Measurements from ENCODE around the gene DECR2.
"Not testable (repeated sequence)": the region's sequence is repeated elsewhere in the genome, so short reads cannot be mapped to it uniquely, and the experiment has no call there.

Gene DECR2

GRCh38 chr16:399340-400019 is 2.2 kb upstream of the DECR2 start:
- in situ Hi-C loops (cut with HindIII; ENCODE audit: low sequenced_read_pairs) = no loop called here

GRCh38 chr16:400061-400591 is 1.6 kb upstream of the DECR2 start:
- in situ Hi-C loops (cut with HindIII; ENCODE audit: low sequenced_read_pairs) = no loop called here

DNA sequence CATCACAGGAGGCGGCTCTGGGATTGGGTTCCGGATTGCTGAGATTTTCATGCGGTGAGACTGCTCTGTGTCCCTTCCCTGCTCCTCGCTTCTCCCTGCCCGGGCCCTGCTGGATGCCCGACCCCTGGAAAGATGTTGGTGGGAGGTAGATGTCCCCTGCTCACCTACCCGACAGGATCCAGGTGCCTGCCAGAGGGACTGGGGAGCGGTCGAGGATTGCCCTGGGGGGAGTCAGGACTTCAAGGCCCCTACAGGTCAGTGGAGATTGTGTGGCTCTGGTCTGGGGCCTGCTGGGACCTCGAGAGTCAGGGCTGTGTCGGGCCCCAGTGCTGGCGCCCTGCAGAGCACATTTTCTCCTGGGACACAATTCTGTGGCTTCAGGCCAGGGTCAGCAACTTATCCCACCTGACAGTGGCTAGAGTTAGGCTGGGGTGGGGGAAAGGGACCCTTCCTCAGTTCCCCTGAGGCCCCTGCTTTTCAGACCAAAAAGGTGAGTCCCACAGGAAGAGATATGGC is 3.3 kb downstream of the DECR2 start:
- in situ Hi-C loops (cut with HindIII; ENCODE audit: low sequenced_read_pairs) = no loop called here

DNA sequence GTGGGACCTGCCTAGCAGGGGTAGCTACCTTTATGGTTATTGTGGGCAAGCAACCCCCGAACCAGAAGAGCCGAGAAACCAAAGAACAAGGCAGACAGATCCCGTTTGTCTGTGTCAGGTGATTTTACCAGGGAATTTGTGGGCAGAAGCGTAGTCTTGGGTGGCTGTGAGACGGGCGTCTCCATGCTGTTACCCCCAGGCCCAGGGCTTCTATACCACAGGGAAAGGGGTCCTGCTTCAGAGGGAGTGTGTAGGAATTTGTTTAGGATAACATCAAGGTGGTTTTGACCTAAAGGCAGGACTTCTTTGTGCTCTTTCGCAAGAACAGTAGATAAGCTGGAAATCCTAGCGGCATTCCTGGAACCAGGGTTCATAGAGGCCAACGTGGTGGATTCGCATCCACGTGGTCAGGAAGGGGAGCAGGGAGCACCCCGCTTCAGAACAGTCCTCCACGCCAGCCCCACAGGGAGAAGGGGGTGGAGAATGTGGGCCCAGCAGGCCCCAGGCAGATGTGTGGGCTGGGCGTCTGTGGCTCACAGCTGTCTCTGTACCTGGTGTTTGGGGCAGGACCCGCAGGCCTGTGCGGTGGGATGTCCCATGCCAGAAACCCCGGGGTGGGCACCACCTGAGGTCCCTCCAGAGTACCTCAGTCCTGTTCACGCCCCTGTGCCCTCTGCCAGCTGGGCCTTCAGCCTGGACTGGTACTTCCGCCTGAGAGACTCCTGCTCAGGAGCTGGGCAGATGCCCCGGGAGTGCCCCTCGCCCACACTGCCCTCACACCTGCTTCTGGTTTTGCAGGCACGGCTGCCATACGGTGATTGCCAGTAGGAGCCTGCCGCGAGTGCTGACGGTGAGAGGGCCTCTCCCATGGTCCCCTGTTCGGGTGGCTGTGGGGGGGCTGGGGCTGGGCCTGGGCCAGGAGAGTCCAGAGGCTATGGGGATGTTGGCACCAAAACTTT is 4.1 kb downstream of the DECR2 start:
- in situ Hi-C loops (cut with HindIII; ENCODE audit: low sequenced_read_pairs) = no loop called here

- in situ Hi-C loops (cut with HindIII; ENCODE audit: low sequenced_read_pairs) = no loop called here
Observed at GRCh38 chr16:407253-407652, 5.6 kb downstream of the DECR2 start.

GRCh38 chr16:410516-411178 is 9.0 kb downstream of the DECR2 start:
- in situ Hi-C loops (cut with HindIII; ENCODE audit: low sequenced_read_pairs) = no loop called here

GRCh38 chr16:411576-412265 is 10.0 kb downstream of the DECR2 start:
- in situ Hi-C loops (cut with HindIII; ENCODE audit: low sequenced_read_pairs) = no loop called here

- in situ Hi-C loops (cut with HindIII; ENCODE audit: low sequenced_read_pairs) = no loop called here
Observed at GRCh38 chr16:414395-415169, 12.9 kb downstream of the DECR2 start.

DNA sequence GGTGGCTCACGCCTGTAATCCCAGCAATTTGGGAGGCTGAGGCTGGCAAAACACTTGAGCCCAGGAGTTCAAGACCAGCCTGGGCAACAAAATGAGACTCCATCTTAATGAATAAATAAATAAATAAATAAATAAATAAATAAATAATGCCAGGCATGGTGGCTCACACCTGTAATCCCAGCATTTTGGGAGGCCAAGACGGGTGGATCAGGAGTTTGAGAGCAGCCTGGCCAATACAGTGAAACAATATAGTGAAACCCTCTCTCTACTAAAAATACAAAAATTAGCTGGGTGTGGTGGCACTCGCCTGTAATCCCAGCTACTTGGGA is 13.4 kb downstream of the DECR2 start:
- in situ Hi-C loops (cut with HindIII; ENCODE audit: low sequenced_read_pairs) = not testable (repeated sequence)

DNA sequence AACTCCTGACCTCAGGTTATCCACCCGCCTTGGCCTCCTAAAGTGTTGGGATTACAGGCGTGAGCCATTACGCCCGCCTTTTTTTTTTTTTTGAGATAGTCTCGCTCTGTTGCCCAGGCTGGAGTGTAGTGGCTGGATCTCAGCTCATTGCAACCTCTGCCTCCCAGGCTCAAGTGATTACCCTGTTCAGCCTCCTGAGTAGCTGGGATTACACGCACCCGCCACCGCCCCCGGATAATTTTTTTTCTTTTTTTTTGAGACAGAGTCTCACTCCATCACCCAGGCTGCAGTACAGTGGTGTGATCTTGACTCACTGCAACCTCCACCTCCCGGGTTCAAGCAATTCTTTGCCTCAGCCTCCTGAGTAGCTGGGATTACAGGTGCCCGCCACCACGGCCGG is 20.5 kb downstream of the DECR2 start:
- in situ Hi-C loops (cut with HindIII; ENCODE audit: low sequenced_read_pairs) = not testable (repeated sequence)

DNA sequence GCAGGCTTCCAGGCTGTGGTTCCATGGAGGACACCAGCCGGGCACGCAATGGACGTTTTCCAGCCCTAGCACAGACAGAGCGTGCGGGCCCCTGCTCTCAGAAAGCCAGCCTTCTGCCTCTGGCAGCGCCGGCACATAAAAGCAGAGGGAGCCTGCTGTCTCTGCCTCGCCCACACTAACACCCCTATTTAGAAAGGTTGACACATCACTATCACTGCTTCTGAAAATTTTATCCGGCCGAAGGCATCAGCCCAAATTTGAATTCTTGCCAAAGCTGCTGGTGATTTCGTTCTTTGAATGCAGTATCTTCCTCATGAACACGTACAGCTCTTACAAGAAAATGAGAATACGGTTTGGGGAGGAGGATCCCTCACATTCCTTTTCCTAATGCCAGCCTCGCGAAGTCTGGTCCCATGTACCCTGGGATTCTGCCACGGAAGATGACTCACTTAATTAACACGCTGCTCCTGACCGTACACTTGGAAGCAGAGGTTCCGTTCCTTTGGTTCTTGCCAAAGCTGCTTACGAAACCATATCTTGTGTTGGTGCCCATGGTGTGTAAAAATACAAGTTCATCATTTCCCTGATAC is 22.4 kb downstream of the DECR2 start:
- in situ Hi-C loops (cut with HindIII; ENCODE audit: low sequenced_read_pairs) = no loop called here

DNA sequence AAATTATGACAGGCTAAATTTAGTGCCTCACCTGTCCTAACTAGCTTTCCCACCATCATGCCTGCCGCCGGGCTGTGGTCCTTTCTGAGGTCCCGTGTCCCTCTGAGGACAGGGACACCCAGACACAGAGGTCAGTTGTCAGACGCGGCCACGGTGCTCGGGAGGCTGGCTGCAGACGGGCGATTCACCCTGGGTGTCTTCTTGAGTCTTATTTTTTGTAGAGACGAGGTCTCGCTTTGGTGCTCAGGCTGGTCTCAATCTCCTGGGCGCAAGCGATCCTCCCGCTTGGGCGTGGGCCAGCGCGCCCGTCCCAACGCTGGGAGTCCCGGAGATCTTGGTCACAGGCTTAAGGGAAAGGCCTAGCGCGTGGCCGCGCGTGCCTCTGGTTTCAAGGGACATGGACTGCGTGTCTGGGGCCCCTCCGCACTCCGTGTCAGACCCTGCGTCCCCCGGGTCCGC is 23.0 kb downstream of the DECR2 start:
- in situ Hi-C loops (cut with HindIII; ENCODE audit: low sequenced_read_pairs) = no loop called here

DNA sequence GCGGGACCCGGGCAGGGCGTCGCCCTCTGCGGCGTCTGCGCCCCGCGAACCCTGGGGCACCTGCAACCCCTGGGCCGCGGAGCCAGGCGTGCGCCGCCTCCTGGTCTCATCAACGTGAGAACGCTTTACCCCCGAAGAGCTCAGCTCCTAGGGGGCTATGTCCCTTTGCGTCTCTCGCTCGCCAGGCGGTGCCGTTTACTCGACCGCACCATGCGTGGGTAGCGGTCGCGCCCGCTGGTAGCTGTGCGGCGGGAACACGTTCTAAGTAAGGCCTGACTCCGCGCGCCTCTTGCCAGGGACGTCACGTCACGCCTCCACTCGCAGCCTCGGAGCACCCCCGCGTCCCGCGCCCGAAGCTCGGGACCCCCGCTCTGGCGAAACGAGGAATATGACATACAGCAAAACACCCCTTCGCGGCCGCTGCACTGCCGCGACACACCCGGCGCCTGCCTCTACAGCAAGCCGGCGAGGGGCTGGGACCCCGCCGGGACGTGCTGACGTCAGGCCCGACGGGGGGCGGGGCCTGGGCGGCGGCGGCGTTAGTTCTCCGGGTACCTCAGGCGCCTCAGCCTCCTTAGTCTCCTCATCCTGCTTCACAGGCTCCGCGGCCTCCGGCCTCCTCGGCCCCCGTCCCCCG is 23.5 kb downstream of the DECR2 start, which contains the start of gene RAB11FIP3:
RAB11FIP3 (plus strand) TSS at position 568 of the 637 bp plus-strand sequence. CDS start 358 bp downstream, outside the sequence.
- in situ Hi-C loops (cut with HindIII; ENCODE audit: low sequenced_read_pairs) = no loop called here

- in situ Hi-C loops (cut with HindIII; ENCODE audit: low sequenced_read_pairs) = no loop called here
Observed at GRCh38 chr16:425740-426114, 24.0 kb downstream of the DECR2 start.

GRCh38 chr16:426115-426905 is 24.6 kb downstream of the DECR2 start:
- in situ Hi-C loops (cut with HindIII; ENCODE audit: low sequenced_read_pairs) = no loop called here

DNA sequence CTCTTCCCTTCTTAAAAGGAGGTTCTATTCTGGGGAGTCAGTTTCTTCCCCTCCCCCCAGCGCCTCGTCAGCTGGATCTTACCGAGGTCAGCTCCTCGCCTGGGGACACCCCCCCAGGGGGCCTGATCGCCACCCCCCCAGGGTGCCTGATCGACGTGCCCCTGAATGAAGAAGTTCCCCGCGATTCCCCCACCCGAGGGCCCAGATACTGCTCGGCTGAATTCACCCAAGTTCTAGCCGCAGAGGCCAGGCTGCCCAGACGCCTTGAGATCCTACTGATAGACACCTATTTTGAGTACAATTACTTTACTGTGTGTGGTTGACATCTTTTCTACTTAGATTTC is 25.2 kb downstream of the DECR2 start:
- in situ Hi-C loops (cut with HindIII; ENCODE audit: low sequenced_read_pairs) = no loop called here

DNA sequence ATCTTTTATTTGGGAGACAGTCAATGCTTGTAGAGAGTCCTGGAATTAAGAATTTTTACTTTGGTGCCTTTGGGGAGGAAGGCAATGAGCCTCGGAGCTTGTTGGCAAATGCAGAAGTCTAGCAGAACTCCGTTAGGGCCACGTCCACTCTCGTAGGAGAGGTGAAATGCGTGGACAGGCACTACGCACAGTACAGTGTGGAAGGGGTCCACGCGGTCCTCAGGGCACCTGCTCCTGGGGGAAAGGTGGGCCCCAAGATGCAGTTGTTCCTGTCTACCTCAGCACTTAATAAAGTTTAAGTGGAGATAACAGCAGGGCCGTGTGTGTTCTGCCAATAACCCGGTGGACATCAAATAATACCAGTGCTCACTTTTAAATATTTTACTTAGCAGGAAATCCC is 25.6 kb downstream of the DECR2 start:
- in situ Hi-C loops (cut with HindIII; ENCODE audit: low sequenced_read_pairs) = no loop called here

DNA sequence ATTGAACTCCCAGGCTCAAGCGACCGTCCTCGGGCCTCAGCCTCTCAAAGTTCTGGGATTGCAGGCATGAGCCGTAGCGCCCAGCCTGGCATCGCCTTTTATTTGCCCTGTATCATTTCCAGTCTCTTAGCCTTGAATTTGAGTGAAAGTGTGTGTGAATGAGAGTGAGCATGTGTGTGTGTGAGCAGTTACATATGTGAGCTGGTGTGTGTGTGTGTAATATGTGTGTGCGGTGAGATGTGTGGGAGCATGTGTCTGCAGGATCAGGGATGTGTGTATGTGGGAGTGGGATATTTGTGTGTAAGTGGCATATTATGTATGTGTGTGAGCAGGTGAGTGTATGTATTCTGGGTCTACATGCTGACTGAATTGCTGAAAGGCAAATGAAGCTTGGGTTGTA is 29.2 kb downstream of the DECR2 start:
- in situ Hi-C loops (cut with HindIII; ENCODE audit: low sequenced_read_pairs) = no loop called here

All from DLD1 (cell line).